ENCODE results near the gene RSF1. TPM values are rescaled to one million over a fixed set of nuclear protein-coding genes. Genes with fewer than 3 reads are reported as not detected.
A peak's percentile ranks its signal among the peaks of the same experiment; 100 is the strongest.

Gene RSF1
- total and polyA plus RNA-seq, 11 donors: 11.2 to 49.2 (median 42.8) TPM

GRCh38 chr11:77752516-77752915 is 68.0 kb downstream of the RSF1 start:
- peak in 4 of 5 donors; percentile 43 to 56 (median 48) for DNase-seq
- peak; percentile 90 to 94 (median 93) for ATAC-seq
- Histone ChIP-seq H3K4me1 (peaks cover 0 to 37% (median 22%) of the 10 kb centered on the region in 12 donors), H3K9me3 (no peaks in the 10 kb centered on the region), H3K4me3 (peak overlapping the region in 1 of 12 donors; percentile 1), H3K36me3 (peaks cover 0 to 21% (median 8%) of the 10 kb centered on the region in 9 donors), H3K27me3 (no peaks in the 10 kb centered on the region), H3K27ac (peak overlapping the region in 6 of 12 donors; percentile 23 to 50 (median 32))
- no peak for TF ChIP-seq POLR2A (IDR thresholded peaks at IDR 0.05)
- TF ChIP-seq, protein P1, sequence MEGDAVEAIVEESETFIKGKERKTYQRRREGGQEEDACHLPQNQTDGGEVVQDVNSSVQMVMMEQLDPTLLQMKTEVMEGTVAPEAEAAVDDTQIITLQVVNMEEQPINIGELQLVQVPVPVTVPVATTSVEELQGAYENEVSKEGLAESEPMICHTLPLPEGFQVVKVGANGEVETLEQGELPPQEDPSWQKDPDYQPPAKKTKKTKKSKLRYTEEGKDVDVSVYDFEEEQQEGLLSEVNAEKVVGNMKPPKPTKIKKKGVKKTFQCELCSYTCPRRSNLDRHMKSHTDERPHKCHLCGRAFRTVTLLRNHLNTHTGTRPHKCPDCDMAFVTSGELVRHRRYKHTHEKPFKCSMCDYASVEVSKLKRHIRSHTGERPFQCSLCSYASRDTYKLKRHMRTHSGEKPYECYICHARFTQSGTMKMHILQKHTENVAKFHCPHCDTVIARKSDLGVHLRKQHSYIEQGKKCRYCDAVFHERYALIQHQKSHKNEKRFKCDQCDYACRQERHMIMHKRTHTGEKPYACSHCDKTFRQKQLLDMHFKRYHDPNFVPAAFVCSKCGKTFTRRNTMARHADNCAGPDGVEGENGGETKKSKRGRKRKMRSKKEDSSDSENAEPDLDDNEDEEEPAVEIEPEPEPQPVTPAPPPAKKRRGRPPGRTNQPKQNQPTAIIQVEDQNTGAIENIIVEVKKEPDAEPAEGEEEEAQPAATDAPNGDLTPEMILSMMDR (IDR thresholded peaks at IDR 0.05): no peak
- 27 to 32% (median 30%) methylated on average over 3 of the region's 3 CpGs for WGBS, 4 donors
- intact Hi-C loops (cut with DNase I): no loop called here

DNA sequence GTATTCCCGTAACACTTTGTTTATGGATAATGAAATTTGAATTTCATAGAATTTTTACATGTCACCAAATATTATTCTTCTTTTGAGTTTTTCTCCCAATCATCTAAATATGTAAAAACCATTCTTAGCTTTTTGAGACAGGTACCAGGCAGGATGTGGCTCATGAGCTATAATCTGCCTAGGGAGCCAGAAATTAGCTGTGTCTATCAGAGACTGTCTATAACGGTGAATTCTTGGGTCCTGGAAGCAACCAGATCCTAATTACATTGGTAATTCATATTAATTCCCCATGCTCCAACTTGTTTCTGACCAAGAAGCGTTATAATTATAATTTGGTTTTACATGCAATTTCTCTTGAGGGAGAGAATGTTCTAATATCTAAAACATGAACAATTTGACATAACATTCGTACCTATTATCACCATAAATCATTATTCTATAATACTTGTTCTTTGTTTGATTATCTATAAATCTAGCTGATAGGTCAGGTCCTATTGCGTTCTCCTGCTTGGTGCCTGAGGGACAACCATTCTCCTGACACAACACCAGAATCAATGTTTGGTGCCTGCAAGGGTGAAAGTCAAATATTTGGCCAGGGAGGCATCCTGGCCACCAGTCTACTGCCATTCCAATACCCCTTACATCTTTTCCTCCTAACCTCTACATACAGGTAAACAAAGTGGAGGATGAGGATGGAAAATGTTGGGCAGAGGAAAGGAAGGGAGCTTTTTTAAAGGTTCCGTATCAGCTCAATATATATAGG is 69.9 kb downstream of the RSF1 start:
- no peak for ATAC-seq
- TF ChIP-seq POLR2A (IDR thresholded peaks at IDR 0.05): no peak
- TF ChIP-seq, protein P1 (IDR thresholded peaks at IDR 0.05): no peak
- no peak overlapping the region for H3K4me3 ChIP-seq
- peaks cover 0 to 46% (median 25%) of the 10 kb centered on the region in 12 donors for H3K4me1 ChIP-seq
- no peak for DNase-seq
- H3K27me3 ChIP-seq: no peaks in the 10 kb centered on the region
- intact Hi-C loops (cut with DNase I): no loop called here
- 96 to 97% (median 97%) methylated on average over 6 of the region's 6 CpGs for WGBS, 4 donors
- peaks cover 0 to 17% (median 7%) of the 10 kb centered on the region in 9 donors for H3K36me3 ChIP-seq
- H3K9me3 ChIP-seq: no peaks in the 10 kb centered on the region
- no peak overlapping the region for H3K27ac ChIP-seq

- no peak for ATAC-seq
- DNase-seq: no peak
- Histone ChIP-seq H3K27me3 (no peaks in the 10 kb centered on the region), H3K27ac (no peak overlapping the region), H3K4me1 (peaks cover 0 to 46% (median 25%) of the 10 kb centered on the region in 12 donors), H3K4me3 (no peak overlapping the region), H3K36me3 (peaks cover 0 to 7% (median 0%) of the 10 kb centered on the region in 9 donors), H3K9me3 (no peaks in the 10 kb centered on the region)
- WGBS, 4 donors: 56 to 68% (median 62%) methylated on average over 5 of the region's 5 CpGs
- TF ChIP-seq POLR2A (IDR thresholded peaks at IDR 0.05): no peak
- TF ChIP-seq, protein P1 (IDR thresholded peaks at IDR 0.05): no peak
- intact Hi-C loops (cut with DNase I): loop anchor here in 1 of 10 donors (10.0 kb wide), 1 partner anchor 64 kb away; no protein-coding TSS in a partner anchor
Measured at GRCh38 chr11:77749232-77749631, 71.3 kb downstream of the RSF1 start.

DNA sequence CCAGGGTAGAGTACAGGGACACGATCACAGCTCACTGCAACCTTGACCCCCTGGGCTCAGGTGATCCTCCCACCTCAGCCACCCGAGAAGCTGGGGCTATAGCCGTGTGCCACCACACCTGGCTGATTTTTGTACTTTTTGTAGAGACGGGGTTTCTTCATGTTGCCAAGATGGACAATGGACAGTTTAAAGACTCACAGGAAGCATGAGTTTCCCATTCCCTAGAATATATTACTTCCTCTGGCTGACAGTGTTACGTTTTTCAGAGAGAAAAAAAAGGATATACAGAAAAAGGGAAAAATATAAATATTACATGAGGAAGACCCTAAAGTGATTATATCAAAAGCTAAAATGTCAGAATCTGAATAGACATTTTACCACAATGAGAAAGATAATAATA is 72.3 kb downstream of the RSF1 start:
- H3K27me3 ChIP-seq: no peaks in the 10 kb centered on the region
- ATAC-seq (no peak), DNase-seq (no peak)
- no peak overlapping the region for H3K27ac ChIP-seq
- peaks cover 0 to 46% (median 25%) of the 10 kb centered on the region in 12 donors for H3K4me1 ChIP-seq
- TF ChIP-seq POLR2A (IDR thresholded peaks at IDR 0.05): no peak
- TF ChIP-seq, protein P1 (IDR thresholded peaks at IDR 0.05): no peak
- intact Hi-C loops (cut with DNase I): loop anchor here in 1 of 10 donors (10.0 kb wide), 1 partner anchor 63 kb away; no protein-coding TSS in a partner anchor
- no peaks in the 10 kb centered on the region for H3K36me3 ChIP-seq
- H3K4me3 ChIP-seq: no peak overlapping the region
- WGBS, 4 donors: 69 to 81% (median 73%) methylated on average over 5 of the region's 5 CpGs
- no peaks in the 10 kb centered on the region for H3K9me3 ChIP-seq
